Posterior vena cava (tissue), 2 donors: Measurements from ENCODE around the gene GNLY. TPM values are rescaled to one million over a fixed set of nuclear protein-coding genes. Genes with fewer than 3 reads are reported as not detected.
A peak's percentile ranks its signal among the peaks of the same experiment; 100 is the strongest.

Experiments used
- DNase-seq: peaks from one replicate; pipeline ENCODE4 v3.0.0-alpha.2; 2020; ENCODE audit warnings: low spot score
- intact Hi-C, 2 donors: fragments of 100-400 bp; cut with DNase I; formaldehyde crosslinking; loops; one replicate each; pipeline versions ENCODE4 v1.14.1 to v1.14.2; 2022 to 2023
- total RNA-seq, 2 donors: library from RNA; stranded (reverse); fragmentation: NEBNext Ultra II Directional; extraction: Animal tissue kit (Norgen Biotek cat#: 25700); gene quantifications; one replicate each; pipeline ENCODE4 v1.2.1, GENCODE V29; 2021
- donor health status: DM: yes; HTN: yes; CAD: no.
- donor health status: DM: yes; HTN: yes; CAD: no.

Gene GNLY
- total RNA-seq, 2 donors from 2014 or later = 2.4 to 5.3 TPM

- no peak for DNase-seq
- intact Hi-C loops = no loop called here
These were observed 23.8 kb downstream of the GNLY start for GRCh38 chr2:85718009-85718391.

GRCh38 chr2:85718885-85719492, 24.8 kb downstream of the GNLY start:
- intact Hi-C loops = no loop called here
- no peak for DNase-seq

- intact Hi-C loops = loop anchor here in 1 of 2 donors (10.0 kb wide), 1 partner anchor 375 kb away; no protein-coding TSS in a partner anchor
- no peak for DNase-seq
These were observed 25.6 kb downstream of the GNLY start for GRCh38 chr2:85719609-85720240.

- intact Hi-C loops = loop anchor here in 1 of 2 donors (10.0 kb wide), 1 partner anchor 374 kb away; no protein-coding TSS in a partner anchor
- DNase-seq = no peak
These were observed 26.4 kb downstream of the GNLY start for GRCh38 chr2:85720533-85720932.

GRCh38 chr2:85721641-85722040, 27.5 kb downstream of the GNLY start:
- intact Hi-C loops = loop anchor here in 1 of 2 donors (10.0 kb wide), 1 partner anchor 373 kb away; no protein-coding TSS in a partner anchor

GRCh38 chr2:85722519-85722918, 28.4 kb downstream of the GNLY start:
- intact Hi-C loops = loop anchor here in 1 of 2 donors (10.0 kb wide), 1 partner anchor 372 kb away; no protein-coding TSS in a partner anchor
- DNase-seq = no peak

More at GRCh38 chr2:85721641-85722040, 27.5 kb downstream of the GNLY start:
- no peak for DNase-seq

- DNase-seq = no peak
- intact Hi-C loops = loop anchor here in 1 of 2 donors (10.0 kb wide), 1 partner anchor 371 kb away; no protein-coding TSS in a partner anchor
These were observed 29.7 kb downstream of the GNLY start for GRCh38 chr2:85723707-85724360.

- intact Hi-C loops = loop anchor here in 1 of 2 donors (10.0 kb wide), 1 partner anchor 370 kb away; no protein-coding TSS in a partner anchor
- no peak for DNase-seq
These were observed 30.6 kb downstream of the GNLY start for GRCh38 chr2:85724731-85725181.

- intact Hi-C loops = loop anchor here in 1 of 2 donors (10.0 kb wide), 1 partner anchor 369 kb away; no protein-coding TSS in a partner anchor
- DNase-seq = no peak
These were observed 31.3 kb downstream of the GNLY start for GRCh38 chr2:85725451-85725850.

GRCh38 chr2:85727798-85728197, 33.6 kb downstream of the GNLY start:
- intact Hi-C loops = loop anchor here (2.0 to 10.0 kb wide), 2 partner anchors 87 to 367 kb away; no protein-coding TSS in a partner anchor
- DNase-seq = no peak

GRCh38 chr2:85728342-85728741, 34.2 kb downstream of the GNLY start:
- DNase-seq = no peak
- intact Hi-C loops = loop anchor here (2.0 to 10.0 kb wide), 2 partner anchors 86 to 366 kb away; no protein-coding TSS in a partner anchor

- intact Hi-C loops = loop anchor here (2.0 to 10.0 kb wide), 2 partner anchors 86 to 366 kb away; no protein-coding TSS in a partner anchor
- DNase-seq = peak; percentile 96
These were observed 35.0 kb downstream of the GNLY start for GRCh38 chr2:85728883-85729824.

GRCh38 chr2:85729825-85730510, 35.8 kb downstream of the GNLY start:
- intact Hi-C loops = loop anchor here (2.0 to 10.0 kb wide), 4 partner anchors 67 to 365 kb away; no protein-coding TSS in a partner anchor
- no peak for DNase-seq

- intact Hi-C loops = loop anchor here (5.0 kb wide), 2 partner anchors 67 to 82 kb away; no protein-coding TSS in a partner anchor
- DNase-seq = no peak
These were observed 36.6 kb downstream of the GNLY start for GRCh38 chr2:85730686-85731230.

GRCh38 chr2:85731606-85732005, 37.4 kb downstream of the GNLY start:
- no peak for DNase-seq
- intact Hi-C loops = loop anchor here (5.0 kb wide), 2 partner anchors 66 to 81 kb away; no protein-coding TSS in a partner anchor

GRCh38 chr2:85732467-85733120, 38.4 kb downstream of the GNLY start:
- intact Hi-C loops = loop anchor here (1.0 to 5.0 kb wide), 3 partner anchors 65 to 385 kb away; no protein-coding TSS in a partner anchor
- no peak for DNase-seq
